ENCODE data around the gene PTPRM. TPM values are rescaled to one million over a fixed set of nuclear protein-coding genes. Genes with fewer than 3 reads are reported as not detected.

Gene PTPRM
- total and polyA plus RNA-seq, 2 of the 8 experiments (the other 6 are each of a cell fraction or from before 2014, with no cell fraction given), result 4.1 to 7.0 TPM

DNA sequence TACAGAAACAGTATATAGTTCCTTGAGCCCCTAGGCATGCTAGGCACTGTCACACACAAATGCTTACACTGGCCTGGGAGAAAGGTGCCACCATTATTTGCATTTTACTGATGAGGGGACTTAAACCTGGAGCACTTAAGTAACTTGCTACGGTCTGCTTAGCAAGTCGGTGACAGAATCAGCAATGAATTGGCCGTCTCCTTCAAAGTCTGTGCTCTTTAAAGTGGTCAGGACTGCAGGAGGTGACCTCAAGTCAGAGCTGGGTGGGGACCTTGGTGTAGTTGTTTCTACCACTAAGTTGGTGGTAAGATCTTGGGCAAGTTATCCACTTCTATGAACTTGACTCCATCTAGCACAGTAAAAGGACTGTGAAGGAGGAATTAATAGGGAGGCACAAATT is 34.8 kb downstream of the PTPRM start (continued):
- TF ChIP-seq SAP30 (IDR thresholded peaks at IDR 0.05; ENCODE audit: insufficient read depth, insufficient replicate concordance, low read length) (no peak), NANOG (IDR thresholded peaks at IDR 0.05; ENCODE audit: insufficient read depth, low read depth, low read length, poor library complexity, severe bottlenecking) (no peak), SIN3A (conservative IDR thresholded peaks at IDR 0.05 in 1 of 2, IDR thresholded peaks at IDR 0.05 in 1 of 2; ENCODE audit: low read depth in 1 of 2, low read length in 2 of 2) (no peak), CBX8 (IDR thresholded peaks at IDR 0.05; ENCODE audit: borderline replicate concordance, low read depth, low read length) (no peak), POLR2AphosphoS5 (IDR thresholded peaks at IDR 0.05; ENCODE audit: low read depth, low read length) (no peak), TAF7 (optimal IDR thresholded peaks at IDR 0.05; ENCODE audit: borderline replicate concordance, low read depth, low read length) (no peak)
